HG02798 (cell line): ENCODE measurements around the gene KCNS1.

ENCODE experiments used
- ATAC-seq: cut with Tn5 transposase; IDR thresholded peaks from one replicate; pipeline ENCODE4 v1.9.1; 2021; ENCODE audit warnings: mild to moderate bottlenecking; ENCODE audit not compliant: unreplicated experiment, poor library complexity

The KCNS1 gene

GRCh38 chr20:45053430-45054351, 47.2 kb downstream of the KCNS1 start:
- ATAC-seq = no peak

DNA sequence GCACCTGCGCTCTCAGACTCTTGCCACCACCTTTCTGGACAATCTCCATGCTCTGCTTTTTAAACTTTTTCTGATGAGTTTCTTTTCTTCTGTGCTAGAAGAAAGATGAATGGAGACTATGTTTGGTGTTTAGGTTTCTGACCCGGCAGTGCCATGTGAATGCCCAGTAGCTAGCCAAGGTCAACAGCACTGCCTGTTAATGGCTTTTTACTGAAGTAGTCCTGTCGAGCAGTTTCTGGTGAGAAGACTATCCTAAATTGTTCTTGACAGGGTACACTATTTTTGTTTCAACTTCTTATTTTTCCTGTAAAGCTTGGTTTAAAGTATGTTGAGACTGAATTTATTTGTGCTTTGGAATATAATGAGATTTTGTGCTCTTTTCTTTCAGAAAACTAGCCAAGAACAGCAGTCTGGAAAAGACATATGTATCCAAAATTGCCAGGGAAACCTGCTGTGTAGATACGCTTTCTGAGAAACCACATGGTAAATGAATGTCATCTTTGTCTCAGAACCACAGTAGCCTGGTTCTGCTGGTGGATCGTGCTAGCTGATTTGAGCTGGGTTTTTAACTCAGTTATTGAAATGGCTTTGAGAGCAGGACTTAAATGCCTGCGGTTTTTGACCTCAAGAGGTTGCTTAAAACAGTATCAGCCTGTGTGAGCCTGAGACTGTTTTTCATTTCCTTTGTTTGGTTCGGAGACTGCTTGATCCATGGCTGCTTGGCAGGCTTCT, 48.1 kb downstream of the KCNS1 start:
- ATAC-seq = no peak

DNA sequence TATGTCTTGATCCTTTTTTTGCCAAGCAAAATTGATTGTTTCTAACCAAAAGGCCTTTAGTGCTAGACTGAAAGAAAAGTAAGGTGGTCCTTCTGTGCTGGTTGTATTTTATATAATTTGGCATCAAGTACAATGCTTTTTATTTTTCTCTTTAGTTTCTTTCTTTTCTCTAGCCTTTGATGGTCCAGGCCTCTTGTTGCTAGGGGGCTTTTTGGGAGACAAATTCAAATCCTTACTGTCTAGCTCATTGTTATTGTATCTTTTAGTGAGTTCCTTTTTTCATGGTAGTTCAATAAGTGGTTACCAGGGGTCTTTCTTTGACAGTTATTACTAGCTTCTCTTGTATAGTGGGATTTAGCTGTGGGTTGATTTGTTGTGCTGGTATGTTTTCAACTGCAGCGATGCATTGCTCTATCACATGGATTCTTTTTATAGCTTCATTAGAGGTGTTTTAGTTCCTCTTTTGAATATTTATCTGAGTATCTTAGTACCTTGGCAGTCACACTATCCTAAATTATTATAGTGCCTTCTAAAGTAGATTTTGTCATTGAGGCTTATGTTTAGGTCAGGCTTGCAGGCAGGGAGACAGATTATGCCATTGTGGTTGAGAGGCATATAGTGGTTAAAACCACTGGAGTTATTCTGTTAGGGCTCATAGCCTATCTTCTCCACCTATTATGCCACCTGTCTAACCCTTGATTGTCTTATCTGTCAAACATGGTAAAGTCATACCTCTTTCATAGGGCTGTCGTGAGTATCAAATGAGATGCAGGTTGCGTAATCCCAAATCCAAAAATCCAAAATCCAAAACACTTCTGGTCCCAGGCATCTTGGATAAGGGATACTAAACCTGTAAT, 49.5 kb downstream of the KCNS1 start:
- ATAC-seq = no peak

DNA sequence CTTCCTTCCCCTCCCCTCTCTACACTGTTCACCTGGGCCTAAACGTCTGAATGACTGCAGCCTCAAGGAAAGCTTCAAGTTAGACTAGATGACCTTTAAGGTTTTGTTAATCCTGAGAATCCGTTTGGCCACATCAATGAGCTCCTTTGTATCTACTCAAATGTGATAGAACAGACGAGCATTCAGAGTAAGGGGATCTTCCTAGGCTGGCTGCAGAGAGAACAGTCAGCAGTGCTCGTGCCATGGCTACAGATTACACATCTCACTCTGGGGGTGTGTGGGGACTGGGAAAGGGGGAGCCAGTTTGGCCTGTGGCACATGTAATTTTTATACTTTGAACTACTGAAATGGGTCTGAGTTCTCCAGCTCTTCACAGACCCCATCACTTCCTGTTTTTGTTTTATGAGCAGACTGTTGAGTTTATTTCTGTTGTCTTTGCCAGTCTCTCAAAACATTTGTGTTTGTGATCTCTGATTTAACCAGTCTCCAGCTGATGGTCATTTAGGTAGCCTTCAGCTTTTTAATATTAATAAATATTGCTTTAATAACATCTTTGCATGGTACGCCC, 50.9 kb downstream of the KCNS1 start:
- ATAC-seq = no peak

- ATAC-seq = no peak
These were observed 51.5 kb downstream of the KCNS1 start for GRCh38 chr20:45049438-45049837.

DNA sequence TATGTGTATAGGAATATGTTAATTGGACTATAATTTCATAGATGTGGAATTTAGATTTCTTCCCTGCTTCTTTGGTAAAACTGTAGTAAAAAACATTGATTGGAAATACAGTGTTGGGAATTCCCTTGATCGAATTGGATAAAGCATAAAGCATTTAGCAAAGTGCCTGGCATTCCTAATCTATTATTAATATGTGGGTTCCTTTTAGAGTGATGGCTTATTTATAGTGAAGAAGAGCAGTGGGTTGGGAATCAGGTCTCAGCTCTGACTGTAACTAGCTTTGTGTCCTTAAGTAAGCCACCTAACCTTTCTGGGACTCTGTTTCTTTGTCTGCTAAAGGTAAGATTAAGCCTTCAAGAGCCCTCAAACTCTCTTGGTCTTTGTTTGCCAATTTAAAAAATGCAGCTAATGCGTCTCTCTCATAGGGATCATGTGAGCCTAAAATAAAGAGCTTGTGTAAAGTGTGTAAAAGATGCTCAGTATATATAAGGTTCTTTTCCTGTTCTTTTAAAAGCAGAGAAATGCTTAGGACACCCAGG, 53.3 kb downstream of the KCNS1 start:
- ATAC-seq = no peak

DNA sequence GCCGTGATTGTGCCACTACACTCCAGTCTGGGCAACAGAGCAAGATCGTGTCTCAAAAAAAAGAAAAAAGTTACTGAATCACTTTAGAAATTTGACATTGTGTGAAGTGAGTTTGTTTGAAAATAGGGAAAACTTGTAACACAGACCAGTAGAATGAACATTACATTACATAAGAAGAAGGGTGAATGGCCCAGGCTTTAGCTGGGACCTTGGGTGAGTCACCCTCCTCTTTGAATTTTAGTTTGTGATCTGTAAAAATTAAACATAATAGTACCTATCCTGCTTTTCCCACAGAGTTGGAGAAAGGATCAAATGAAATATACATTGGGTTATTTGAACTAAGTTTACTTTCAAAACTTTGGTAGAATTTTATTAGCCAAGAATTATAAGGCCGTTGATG, 56.3 kb downstream of the KCNS1 start:
- no peak for ATAC-seq

DNA sequence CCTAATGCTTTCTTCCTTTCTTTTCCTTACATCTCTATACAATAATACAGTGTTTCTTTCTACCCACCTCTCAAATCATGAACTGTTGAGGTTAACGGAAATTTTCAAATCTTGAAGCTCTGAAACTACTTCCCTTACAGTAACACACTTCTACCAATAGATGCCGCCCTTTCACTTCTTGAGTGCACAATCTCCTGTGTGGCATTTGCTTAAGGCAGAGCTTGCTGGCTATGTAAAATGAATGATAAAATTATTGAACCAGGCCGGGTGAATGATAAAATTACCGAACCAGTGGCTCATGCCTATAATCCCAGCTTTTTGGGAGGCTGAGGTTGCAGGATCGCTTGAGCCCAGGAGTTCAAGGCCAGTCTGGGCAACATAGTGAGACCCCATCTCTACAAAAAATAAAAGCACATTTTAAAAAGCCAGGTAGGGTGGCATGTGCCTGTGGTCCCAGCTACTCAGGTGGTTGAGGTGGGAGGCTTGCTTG, 56.8 kb downstream of the KCNS1 start:
- ATAC-seq = no peak

DNA sequence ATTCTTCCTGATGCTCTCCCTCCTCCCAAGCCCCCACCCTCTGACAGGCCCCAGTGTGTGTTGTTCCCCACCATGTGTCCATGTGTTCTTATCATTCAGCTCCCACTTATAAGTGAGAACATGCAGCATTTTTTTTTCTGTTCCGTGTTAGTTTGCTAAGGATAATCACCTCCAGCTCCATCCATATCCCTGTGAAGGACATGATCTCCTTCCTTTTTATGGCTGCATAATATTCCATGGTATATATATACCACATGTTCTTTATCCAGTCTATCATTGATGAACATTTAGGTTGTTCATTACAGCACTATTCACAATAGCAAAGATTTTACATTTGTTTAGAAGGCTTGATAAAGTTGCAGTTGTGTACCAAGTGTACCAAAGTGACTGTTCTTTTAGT, 57.9 kb downstream of the KCNS1 start:
- no peak for ATAC-seq
